GM21447 (cell line): Measurements from ENCODE around the gene SPATA6L.
"Not testable (repeated sequence)": the region's sequence is repeated elsewhere in the genome, so short reads cannot be mapped to it uniquely, and the experiment has no call there.

ENCODE experiments used
- ATAC-seq: cut with Tn5 transposase; IDR thresholded peaks from one replicate; pipeline ENCODE4 v1.9.1; 2021; ENCODE audit not compliant: unreplicated experiment

SPATA6L gene

DNA sequence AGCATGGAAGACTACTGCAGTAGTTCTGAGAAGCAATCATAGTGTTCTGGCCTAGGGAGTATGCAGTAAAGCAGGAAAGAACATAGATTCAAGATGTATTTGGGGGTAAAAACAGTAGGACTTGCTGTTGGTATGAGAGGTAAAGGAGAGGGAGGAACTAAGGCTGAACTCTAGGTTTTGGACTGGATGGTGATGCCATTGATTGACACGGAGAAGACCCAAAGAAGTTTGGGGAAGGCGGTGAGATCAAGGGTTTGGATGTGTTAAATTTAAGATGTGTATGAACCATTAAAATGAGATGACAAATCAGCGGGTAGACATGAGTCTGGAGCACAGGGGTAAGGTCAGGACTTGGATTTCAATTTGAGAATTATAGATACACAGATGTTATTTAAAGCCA, 11.1 kb upstream of the SPATA6L start:
- ATAC-seq: no peak

DNA sequence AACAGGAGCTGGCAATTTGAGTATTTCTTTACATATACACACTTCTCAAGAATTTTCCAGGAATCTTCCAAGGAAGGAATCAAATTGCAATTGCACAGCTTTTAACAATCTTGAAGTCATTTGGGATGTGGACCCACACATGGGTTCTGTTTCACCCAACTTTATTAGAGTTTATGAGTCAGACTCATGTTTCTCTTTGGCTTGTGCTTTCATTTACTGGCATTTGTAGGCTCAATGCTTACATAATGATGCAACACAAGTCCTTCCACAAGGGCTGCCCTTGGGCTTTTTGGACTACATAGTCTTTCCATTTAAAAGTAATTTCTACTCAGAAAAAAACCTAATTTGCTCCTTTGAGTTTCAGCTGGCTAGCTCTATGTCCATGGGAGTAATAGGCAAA, 8.5 kb upstream of the SPATA6L start:
- ATAC-seq: no peak

DNA sequence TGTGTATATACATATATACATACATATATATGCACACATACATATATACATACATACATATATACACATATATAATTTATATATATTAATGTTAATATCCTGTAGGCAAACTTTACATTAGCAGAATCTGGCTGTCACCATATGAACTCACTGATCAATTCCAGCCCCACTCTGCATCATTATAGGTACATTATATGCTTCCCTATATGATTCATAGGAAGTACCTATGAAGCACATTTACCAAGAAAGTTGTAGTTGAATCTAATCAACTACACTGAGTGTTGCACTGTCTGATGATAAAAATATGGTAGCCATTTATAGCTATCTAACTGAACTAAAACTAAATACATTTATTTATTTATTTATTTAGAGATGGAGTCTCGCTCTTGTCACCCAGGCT, 5.5 kb upstream of the SPATA6L start:
- no peak for ATAC-seq

GRCh38 chr9:4670591-4670990, 4.3 kb upstream of the SPATA6L start:
- ATAC-seq: no peak

GRCh38 chr9:4669890-4670289, 3.6 kb upstream of the SPATA6L start:
- ATAC-seq: no peak

- ATAC-seq: no peak
Measured at GRCh38 chr9:4668604-4669003, 2.3 kb upstream of the SPATA6L start.

DNA sequence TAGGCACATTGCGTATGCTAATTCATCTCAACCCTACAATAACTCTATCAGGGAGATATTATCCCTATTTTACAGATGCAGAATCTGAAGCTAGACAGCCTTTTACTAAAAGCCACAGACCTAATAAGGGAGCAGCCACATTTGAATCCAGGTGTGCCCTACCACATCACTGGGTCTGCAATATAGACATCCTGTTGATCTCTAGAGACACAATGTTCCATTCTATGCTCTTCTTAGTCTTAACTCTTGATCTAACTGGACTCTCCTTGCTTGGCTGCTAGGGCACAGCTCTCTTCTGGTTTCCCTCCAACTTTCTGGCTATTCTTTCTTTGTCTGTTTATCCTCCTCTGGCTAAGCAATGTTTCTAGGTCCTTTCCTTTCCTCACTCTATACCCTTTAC, 1.4 kb upstream of the SPATA6L start:
- ATAC-seq: no peak

GRCh38 chr9:4665357-4665756, 923 bp downstream of the SPATA6L start:
- ATAC-seq: no peak

DNA sequence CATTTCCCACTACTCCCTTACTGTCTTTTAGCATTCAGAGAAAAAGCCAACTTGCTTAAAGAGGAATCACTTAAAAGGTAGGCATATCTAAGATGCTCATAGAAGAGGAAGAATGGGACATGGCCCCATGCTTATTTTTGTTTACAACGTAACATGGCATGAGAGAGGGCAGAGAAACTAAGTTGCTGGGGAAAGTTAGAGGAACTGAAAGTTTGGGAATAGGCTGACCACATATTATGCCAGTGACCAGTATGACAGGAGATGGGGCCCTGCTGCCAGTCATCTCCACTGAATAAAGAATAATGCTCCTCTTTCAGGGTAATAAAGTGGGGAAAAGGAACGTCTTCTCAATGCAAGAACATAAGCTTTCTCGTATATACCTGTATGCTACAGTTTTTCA, 2.3 kb downstream of the SPATA6L start:
- no peak for ATAC-seq

DNA sequence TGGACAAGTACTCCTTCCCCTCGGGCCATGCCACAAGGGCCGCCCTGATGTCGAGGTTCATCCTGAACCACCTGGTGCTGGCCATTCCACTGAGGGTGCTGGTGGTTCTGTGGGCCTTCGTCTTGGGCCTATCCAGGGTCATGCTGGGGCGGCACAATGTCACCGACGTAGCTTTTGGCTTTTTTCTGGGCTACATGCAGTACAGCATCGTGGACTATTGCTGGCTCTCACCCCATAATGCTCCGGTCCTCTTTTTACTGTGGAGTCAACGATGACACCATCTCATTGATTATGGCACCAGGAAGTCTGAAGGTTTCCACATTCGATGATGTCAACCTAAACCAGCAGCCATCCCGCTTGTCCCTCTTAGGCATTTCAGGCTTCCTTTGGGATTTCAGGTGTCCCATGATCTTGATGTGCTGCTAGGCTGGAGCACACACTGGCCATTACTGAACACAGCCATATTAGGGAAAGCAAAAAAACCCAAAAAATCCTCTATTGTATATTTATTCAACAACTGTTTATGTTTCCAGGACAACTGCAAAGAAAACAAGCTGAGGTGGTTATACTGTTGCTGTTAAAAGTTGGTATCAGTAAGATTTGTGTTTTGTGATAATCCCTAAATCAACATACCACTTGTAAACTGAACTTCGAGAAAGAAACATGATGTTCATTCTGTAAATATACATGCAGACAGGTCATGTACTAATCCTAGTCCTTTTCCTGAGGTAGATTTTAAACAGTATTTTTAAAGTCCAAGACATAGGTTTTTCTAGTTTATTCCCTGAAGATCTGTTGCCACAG, 3.1 kb downstream of the SPATA6L start:
- no peak for ATAC-seq

GRCh38 chr9:4662108-4662988, 3.9 kb downstream of the SPATA6L start, which contains the start of gene PLPP6:
PLPP6 (plus strand) TSS chr9:4662294; CDS start chr9:4662376, 82 bp downstream.
- peak; percentile 84 for ATAC-seq

- no peak for ATAC-seq
Measured at GRCh38 chr9:4661611-4662010, 4.7 kb downstream of the SPATA6L start.

GRCh38 chr9:4661165-4661564, 5.1 kb downstream of the SPATA6L start:
- no peak for ATAC-seq

- not testable (repeated sequence) for ATAC-seq
Measured at GRCh38 chr9:4660665-4661064, 5.6 kb downstream of the SPATA6L start.

GRCh38 chr9:4657426-4658159, 8.7 kb downstream of the SPATA6L start:
- no peak for ATAC-seq

DNA sequence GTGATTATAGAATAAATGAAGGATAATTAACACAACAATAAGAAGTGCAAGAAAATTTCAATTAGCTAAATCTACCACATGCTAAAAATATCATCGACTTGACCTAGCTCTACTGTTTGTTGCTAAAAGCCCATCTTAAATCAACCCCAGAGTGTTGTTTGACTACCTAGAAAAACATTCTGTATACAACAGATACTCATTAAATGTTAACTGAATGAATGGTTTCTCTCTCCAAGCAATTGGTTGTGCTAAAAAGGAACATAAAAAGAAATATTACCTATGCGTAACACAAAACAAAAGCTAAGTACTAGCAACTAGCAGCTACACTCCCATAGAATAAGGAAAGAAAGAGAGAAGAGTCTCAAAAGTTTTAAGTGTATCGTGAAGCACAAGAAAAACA, 9.7 kb downstream of the SPATA6L start:
- no peak for ATAC-seq

DNA sequence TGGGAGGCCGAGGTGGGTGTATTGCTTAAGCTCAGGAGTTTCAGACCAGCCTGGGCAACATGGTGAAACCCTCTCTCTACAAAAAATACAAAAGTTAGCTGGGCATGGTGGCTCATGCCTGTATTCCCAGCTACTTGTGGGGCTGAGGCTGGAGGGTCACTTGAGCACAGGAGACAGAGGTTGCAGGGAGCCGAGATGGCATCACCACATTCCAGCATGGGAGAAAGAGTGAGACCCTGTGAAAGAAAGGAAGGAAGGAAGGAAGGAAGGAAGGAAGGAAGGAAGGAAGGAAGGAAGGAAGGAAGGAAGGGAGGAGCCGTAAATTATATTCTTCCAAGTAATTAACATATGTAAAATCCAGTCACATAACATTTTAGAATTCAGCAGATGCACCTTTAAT, 10.1 kb downstream of the SPATA6L start:
- ATAC-seq: not testable (repeated sequence)

DNA sequence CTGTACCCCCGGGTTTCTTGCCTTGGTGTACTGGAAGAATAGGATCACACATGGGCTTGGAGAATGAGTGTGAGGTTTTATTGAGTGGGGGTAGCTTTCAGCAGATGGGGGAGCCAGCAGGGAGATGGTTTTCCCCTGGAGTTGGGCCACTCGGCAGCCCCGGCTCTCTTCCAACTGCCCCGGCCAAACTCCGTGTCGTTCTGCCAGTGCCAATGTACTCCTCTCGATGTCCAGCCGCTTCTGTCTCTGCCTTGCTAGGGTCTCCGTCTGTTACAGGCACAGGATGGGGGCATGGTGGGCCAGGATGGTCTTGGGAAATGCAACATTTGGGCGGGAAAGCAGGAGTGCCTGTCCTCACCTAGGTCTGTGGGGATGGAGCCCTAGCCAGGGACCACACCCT, 11.7 kb downstream of the SPATA6L start:
- no peak for ATAC-seq

GRCh38 chr9:4654084-4654483, 12.2 kb downstream of the SPATA6L start:
- ATAC-seq: no peak

- ATAC-seq: no peak
Measured at GRCh38 chr9:4642351-4642750, 23.9 kb downstream of the SPATA6L start.

DNA sequence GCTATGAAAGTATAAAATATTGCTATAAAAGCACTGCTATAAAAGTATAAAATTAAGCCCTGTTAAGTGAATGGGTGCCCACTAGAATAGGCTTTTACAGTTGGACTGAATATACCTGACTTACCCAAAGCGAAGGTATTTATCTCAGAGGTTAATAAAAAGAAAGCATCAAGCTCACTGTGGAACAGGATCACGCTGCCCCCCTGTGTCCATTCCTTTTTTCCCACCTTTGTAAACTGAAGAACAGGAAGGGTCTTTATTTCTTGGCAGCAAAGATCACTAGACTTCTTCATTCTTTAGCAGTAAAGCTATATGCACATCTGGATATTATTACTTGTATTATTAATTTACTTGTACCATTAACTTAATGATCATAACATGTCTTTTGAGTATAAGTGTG, 26.3 kb downstream of the SPATA6L start:
- ATAC-seq: no peak
